Activated naive CD8-positive, alpha-beta T cell (primary cell): ENCODE data around the gene DAB2.
"Not testable (repeated sequence)": the region's sequence is repeated elsewhere in the genome, so short reads cannot be mapped to it uniquely, and the experiment has no call there.

Experiments used
- H3K27ac Mint-ChIP-seq: one replicate; pipeline ENCODE4 v1.8.0; 2021; ENCODE audit warnings: mixed read lengths
- H3K27me3 Mint-ChIP-seq: one replicate; pipeline ENCODE4 v1.8.0; 2021; ENCODE audit warnings: mixed read lengths
- H3K36me3 Mint-ChIP-seq: one replicate; pipeline ENCODE4 v1.8.0; 2021; ENCODE audit warnings: mixed read lengths
- H3K4me1 Mint-ChIP-seq: one replicate; pipeline ENCODE4 v1.8.0; 2021; ENCODE audit warnings: low read depth, mixed read lengths
- H3K4me3 Mint-ChIP-seq: one replicate; pipeline ENCODE4 v1.8.0; 2021; ENCODE audit warnings: mild to moderate bottlenecking, mixed read lengths
- H3K9me3 Mint-ChIP-seq: one replicate; pipeline ENCODE4 v1.8.0; 2021; ENCODE audit warnings: low read depth, mixed read lengths

DAB2 gene

DNA sequence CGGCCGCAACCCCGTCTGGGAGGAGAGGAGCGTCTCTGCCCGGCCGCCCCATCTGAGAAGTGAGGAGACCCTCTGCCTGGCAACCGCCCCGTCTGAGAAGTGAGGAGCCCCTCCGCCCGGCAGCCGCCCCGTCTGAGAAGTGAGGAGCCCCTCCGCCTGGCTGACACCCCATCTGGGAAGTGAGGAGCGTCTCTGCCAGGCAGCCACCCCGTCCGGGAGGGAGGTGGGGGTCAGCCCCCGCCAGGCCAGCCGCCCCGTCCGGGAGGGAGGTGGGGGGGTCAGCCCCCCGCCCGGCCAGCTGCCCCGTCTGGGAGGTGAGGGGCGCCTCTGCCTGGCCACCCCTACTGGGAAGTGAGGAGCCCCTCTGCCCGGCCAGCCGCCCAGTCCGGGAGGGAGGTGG is 90.5 kb downstream of the DAB2 start:
- not testable (repeated sequence) for H3K36me3 Mint-ChIP-seq, H3K4me3 Mint-ChIP-seq, H3K27ac Mint-ChIP-seq

GRCh38 chr5:39333104-39333503 is 91.7 kb downstream of the DAB2 start:
- no peaks in the 10 kb centered on the region for H3K4me1 Mint-ChIP-seq
- H3K27me3 Mint-ChIP-seq = peaks cover 3% of the 10 kb centered on the region
- no peak overlapping the region for H3K4me3 Mint-ChIP-seq
- no peaks in the 10 kb centered on the region for H3K9me3 Mint-ChIP-seq
- H3K27ac Mint-ChIP-seq = no peak overlapping the region
- no peaks in the 10 kb centered on the region for H3K36me3 Mint-ChIP-seq

More for the DNA sequence above, 90.5 kb downstream of the DAB2 start:
- H3K27me3 Mint-ChIP-seq, H3K4me1 Mint-ChIP-seq, H3K9me3 Mint-ChIP-seq: not testable (repeated sequence)

- Mint-ChIP-seq H3K9me3 (no peaks in the 10 kb centered on the region), H3K27me3 (peaks cover 3% of the 10 kb centered on the region), H3K27ac (no peak overlapping the region), H3K4me3 (no peak overlapping the region), H3K4me1 (no peaks in the 10 kb centered on the region), H3K36me3 (no peaks in the 10 kb centered on the region)
Observed at GRCh38 chr5:39331861-39332381, 92.9 kb downstream of the DAB2 start.

- Mint-ChIP-seq H3K27ac (no peak overlapping the region), H3K27me3 (peaks cover 1% of the 10 kb centered on the region), H3K4me3 (no peak overlapping the region), H3K4me1 (no peaks in the 10 kb centered on the region), H3K9me3 (no peaks in the 10 kb centered on the region), H3K36me3 (no peaks in the 10 kb centered on the region)
Observed at GRCh38 chr5:39328731-39329130, 96.0 kb downstream of the DAB2 start.

- Mint-ChIP-seq H3K36me3 (peaks cover 9% of the 10 kb centered on the region), H3K27me3 (peaks cover 6% of the 10 kb centered on the region), H3K4me3 (no peak overlapping the region), H3K4me1 (no peaks in the 10 kb centered on the region), H3K27ac (no peak overlapping the region), H3K9me3 (no peaks in the 10 kb centered on the region)
Observed at GRCh38 chr5:39323542-39323941, 101.2 kb downstream of the DAB2 start.
